ENCODE data around the gene HRAS.
"Not testable (repeated sequence)": the region's sequence is repeated elsewhere in the genome, so short reads cannot be mapped to it uniquely, and the experiment has no call there.

Gene HRAS

GRCh38 chr11:534396-535209 is 773 bp downstream of the HRAS start:
- no peak for DNase-seq (ENCODE audit: low read depth, low spot score)

DNA sequence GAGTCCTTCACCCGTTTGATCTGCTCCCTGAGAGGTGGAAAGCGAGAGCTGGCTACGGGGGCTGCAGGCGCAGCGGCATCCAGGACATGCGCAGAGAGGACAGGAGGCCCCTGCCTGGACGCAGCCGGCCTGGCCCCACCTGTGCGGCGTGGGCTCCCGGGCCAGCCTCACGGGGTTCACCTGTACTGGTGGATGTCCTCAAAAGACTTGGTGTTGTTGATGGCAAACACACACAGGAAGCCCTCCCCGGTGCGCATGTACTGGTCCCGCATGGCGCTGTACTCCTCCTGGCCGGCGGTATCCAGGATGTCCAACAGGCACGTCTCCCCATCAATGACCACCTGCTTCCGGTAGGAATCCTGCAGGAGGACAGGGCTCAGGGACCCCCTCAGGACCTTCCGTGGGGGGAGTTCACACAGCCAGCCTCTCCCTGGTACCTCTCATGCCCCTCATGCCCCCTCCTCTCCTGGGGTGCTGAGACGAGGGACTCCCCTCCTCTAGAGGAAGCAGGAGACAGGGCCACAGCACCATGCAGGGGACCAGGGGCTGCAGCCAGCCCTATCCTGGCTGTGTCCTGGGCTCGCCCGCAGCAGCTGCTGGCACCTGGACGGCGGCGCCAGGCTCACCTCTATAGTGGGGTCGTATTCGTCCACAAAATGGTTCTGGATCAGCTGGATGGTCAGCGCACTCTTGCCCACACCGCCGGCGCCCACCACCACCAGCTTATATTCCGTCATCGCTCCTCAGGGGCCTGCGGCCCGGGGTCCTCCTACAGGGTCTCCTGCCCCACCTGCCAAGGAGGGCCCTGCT is 1.6 kb downstream of the HRAS start:
- no peak for DNase-seq (ENCODE audit: low read depth, low spot score)

GRCh38 chr11:532986-533585 is 2.3 kb downstream of the HRAS start:
- no peak for DNase-seq (ENCODE audit: low read depth, low spot score)

GRCh38 chr11:532527-532985 is 2.8 kb downstream of the HRAS start:
- DNase-seq (ENCODE audit: low read depth, low spot score): no peak

- DNase-seq (ENCODE audit: low read depth, low spot score): no peak
Measured at GRCh38 chr11:531919-532526, 3.4 kb downstream of the HRAS start.

DNA sequence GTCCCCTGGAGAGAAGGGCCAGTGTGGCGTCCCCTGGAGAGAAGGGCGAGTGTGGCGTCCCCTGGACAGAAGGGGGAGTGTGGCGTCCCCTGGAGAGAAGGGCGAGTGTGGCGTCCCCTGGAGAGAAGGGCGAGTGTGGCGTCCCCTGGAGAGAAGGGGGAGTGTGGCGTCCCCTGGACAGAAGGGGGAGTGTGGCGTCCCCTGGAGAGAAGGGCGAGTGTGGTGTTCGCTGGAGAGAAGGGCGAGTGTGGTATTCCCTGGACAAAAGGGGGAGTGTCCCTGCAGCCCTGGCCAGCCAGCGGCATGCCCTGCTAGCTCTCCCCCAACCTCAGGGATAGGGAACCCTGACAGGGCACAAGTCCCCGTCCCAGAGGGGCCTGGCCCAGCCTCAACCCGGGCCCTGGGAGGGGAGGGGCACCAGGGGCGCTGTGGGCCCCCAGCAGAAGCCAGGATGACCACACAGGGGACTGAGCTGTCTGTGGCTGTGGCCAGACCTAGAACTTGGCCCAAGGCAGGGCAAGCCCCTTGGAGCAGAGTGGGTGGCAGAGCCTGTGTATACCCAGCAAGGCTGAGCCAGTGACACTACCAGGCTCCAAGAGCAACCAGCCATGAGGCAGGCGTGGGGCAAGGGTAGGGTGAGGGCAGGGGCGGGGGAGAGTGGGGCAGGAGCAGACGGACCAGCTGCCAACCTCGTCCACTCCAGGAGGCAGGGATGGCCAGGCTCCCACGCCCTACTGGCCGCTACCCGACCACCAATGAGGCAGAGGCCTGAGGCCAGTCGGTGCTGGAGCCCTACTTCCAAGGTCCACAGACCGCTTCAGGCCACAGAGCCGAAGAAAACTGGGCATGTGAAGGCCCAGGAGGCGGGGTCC is 4.2 kb downstream of the HRAS start:
- no peak for DNase-seq (ENCODE audit: low read depth, low spot score)

- DNase-seq (ENCODE audit: low read depth, low spot score): no peak
Measured at GRCh38 chr11:529728-530411, 5.5 kb downstream of the HRAS start.

GRCh38 chr11:528815-529727 is 6.3 kb downstream of the HRAS start:
- DNase-seq (ENCODE audit: low read depth, low spot score): no peak

DNA sequence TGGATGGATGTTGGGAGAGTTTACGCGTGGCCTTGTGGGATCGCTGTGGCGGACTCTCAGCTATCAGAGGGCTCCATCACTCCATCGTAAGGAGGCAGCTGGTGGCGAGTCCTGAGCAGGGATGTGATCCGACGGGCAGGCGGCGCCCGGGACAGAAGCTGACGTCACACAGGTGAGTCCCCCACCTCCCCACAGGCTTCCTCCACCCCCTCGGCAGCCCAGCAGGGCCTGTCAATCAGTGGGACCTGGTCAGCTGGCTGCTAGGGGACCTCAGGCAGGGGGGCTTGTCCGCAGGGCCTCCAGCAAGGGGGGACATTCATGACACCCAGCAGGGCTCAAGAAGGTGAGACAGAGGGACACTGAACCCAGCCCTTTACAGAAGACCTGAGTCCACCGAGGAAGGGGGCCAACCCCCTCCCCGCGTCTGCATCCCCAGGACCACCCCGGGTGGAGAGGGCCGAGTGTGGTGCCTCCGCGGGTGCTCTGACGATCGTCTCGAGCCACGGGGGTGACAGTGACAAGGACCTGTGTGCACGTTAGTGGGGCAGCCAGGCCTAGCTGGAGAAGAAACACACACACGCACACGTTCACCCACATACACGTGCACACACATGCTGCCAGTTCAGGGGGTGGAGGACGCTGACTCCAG is 7.1 kb downstream of the HRAS start:
- DNase-seq (ENCODE audit: low read depth, low spot score): no peak

DNA sequence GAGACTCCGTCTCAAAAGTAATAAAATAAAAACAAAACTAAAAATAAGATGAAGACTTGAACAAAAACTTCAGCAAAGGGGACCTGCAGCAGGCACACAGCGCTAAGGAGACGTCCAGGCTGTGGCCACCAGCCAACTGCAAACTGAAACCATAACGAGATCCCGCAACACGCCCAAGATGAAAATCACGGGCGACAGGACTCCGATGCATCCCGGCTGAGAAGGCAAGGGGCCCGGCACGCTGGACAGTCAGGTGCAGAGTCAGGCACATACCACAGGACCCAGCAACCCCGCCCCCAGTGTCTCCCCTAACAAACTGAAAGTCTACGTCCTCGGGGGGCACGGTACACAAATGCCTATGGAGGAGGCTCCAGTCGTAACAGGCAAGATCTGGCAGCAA is 9.2 kb downstream of the HRAS start:
- no peak for DNase-seq (ENCODE audit: low read depth, low spot score)

DNA sequence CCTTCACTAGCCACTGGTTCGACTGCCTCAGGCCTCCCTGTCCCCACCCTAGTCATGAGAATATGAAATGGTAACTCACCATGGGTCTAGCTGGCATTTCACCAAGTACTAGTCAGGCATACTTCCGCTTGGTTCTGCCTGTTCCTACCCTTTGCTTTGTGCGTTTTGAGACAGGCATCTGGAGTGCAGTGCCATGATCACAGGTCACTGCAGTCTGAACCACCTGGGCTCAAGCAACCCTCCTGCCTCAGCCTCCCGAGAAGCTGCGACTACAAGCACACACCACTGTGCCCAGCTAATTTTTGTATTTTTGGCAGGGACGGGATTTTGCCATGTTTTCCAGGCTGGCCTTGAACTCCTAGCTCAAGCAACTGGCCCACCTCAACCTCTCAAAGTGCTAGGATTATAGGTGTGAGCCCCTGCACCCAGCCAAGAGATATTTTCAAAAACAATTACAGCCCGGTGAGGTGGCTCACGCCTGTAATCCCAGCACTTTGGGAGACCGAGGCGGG is 14.1 kb downstream of the HRAS start:
- DNase-seq (ENCODE audit: low read depth, low spot score): no peak

- no peak for DNase-seq (ENCODE audit: low read depth, low spot score)
Measured at GRCh38 chr11:520428-521176, 14.8 kb downstream of the HRAS start.

DNA sequence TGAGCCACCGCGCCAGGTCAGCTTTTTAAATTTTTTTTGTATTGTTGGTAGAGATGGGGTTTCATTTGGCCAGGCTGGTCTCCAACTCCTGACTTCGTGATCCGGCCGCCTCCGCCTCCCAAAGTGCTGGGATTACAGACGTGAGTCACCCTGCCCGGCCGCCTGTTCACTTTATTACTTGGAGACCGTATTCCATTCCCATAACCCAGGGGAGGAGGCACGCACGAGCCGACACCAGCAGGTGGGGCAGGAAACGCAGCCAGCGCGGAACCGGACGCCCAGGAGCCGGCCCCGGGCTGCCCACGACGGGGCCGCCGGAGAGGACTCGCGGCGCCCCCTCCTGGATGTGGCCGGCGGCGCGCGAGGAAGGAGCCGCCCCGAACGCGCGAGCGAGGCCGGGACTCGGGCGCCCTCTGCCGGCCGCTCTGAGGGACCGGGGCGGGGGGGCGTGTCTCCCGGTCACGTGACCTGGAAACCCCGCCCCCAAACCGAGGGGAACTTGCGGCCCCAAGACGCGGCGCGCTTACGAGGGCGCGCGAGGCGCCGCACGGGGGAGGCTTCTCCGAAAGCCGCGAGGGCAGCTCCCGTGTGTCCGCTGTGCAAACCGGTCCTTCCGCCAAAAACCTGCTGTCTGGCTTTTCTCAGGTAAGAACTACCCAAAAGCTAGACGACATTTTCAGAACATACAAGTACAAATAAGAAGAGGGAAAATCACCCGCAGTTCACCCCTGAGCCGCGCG is 16.7 kb downstream of the HRAS start:
- DNase-seq (ENCODE audit: low read depth, low spot score): peak; percentile 54

DNA sequence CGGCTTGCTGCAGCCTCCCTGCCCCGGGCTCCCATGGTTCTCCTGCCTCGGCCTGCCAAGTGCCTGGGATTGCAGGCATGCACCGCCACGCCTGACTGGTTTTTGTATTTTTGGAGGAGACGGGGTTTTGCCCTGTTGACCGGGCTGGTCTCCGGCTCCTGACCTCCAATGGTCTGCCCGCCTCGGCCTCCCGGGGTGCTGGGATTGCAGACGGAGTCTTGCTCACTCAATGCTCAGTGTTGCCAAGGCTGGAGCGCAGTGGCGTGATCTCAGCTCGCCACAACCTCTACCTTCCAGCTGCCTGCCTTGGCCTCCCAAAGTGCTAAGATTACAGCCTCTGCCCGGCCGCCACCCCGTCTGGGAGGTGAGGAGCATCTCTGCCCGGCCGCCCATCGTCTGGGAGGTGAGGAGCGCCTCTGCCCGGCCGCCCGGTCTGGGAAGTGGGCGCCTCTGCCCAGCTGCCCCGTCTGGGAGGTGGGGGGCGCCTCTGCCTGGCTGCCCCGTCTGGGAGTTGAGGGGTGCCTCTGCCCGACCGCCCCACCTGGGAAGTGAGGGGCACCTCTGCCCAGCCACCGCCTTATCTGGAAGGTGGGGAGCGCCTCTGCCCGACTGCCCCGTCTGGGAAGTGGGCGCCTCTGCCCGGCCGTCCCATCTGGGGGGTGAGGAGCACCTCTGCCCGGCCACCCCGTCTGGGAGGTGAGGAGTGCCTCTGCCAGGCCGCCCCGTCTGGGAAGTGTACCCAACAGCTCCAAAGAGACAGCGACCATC is 18.3 kb downstream of the HRAS start:
- DNase-seq (ENCODE audit: low read depth, low spot score): not testable (repeated sequence)

- no peak for DNase-seq (ENCODE audit: low read depth, low spot score)
Measured at GRCh38 chr11:516400-516799, 19.0 kb downstream of the HRAS start.

DNA sequence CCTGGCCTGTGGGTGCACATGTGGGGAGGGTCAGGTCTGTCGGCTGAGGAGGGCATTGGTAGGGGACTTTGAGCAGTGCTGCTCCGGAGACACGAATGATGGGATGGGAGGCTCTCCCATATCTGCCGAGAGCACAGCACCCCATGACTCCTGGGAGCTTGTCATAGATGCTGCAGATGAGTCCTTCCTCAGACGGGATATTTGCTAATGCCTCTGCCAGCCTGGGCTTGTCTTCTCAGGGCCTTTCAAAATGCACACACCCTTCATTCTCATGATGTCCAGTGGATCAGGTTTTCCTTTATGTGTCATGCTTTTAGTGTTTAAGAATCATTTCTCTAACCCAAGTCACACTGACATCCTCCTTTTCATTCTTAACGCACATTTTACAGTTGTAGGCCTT is 20.2 kb downstream of the HRAS start:
- no peak for DNase-seq (ENCODE audit: low read depth, low spot score)
